H9 (cell line): ENCODE data around the gene APBA2. TPM values are rescaled to one million over a fixed set of nuclear protein-coding genes. Genes with fewer than 3 reads are reported as not detected.

Experiments used
- DNase-seq: peaks from one replicate; pipeline ENCODE4 v3.0.0-alpha.2; 2017
- H2AFZ ChIP-seq: one replicate; pipeline ENCODE4 v1.6.1; 2013; ENCODE audit warnings: mild to moderate bottlenecking, low read length, control low read depth, moderate library complexity
- H2AK5ac ChIP-seq: 2 replicates; pipeline ENCODE4 v1.6.1; 2013; ENCODE audit warnings: low read length, control low read depth, mixed read lengths; ENCODE audit not compliant: insufficient read length
- H2BK120ac ChIP-seq: one replicate; pipeline ENCODE4 v1.6.1; 2013; ENCODE audit warnings: low read depth, mild to moderate bottlenecking, low read length, control low read depth, inconsistent platforms; ENCODE audit not compliant: poor library complexity, severe bottlenecking
- H2BK12ac ChIP-seq: 2 replicates; pipeline ENCODE4 v1.6.1; 2013; ENCODE audit warnings: low read length, control low read depth, mixed read lengths, low read depth; ENCODE audit not compliant: insufficient read length
- H2BK15ac ChIP-seq: 2 replicates; pipeline ENCODE4 v1.6.1; 2013; ENCODE audit warnings: low read depth, low read length, control low read depth
- H2BK20ac ChIP-seq: one replicate; pipeline ENCODE4 v1.6.1; 2013; ENCODE audit warnings: low read depth, mild to moderate bottlenecking, low read length, control low read depth, inconsistent platforms; ENCODE audit not compliant: poor library complexity, severe bottlenecking
- H2BK5ac ChIP-seq: 2 replicates; pipeline ENCODE4 v1.6.1; 2013; ENCODE audit warnings: low read length, control low read depth, mixed read lengths; ENCODE audit not compliant: insufficient read length
- H3K14ac ChIP-seq: 2 replicates; pipeline ENCODE4 v1.6.1; 2013; ENCODE audit warnings: low read length, control low read depth; ENCODE audit not compliant: insufficient read depth
- H3K18ac ChIP-seq: 2 replicates; pipeline ENCODE4 v1.6.1; 2013; ENCODE audit warnings: low read depth, mild to moderate bottlenecking, mixed read lengths, low read length, control low read depth; ENCODE audit not compliant: insufficient read length
- H3K23ac ChIP-seq: 2 replicates; pipeline ENCODE4 v1.6.1; 2013; ENCODE audit warnings: low read length, control low read depth, mixed read lengths, low read depth; ENCODE audit not compliant: insufficient read length
- H3K23me2 ChIP-seq: 2 replicates; pipeline ENCODE4 v1.6.1; 2013; ENCODE audit warnings: low read depth, mild to moderate bottlenecking, mixed read lengths, low read length, control low read depth; ENCODE audit not compliant: insufficient read length, poor library complexity, severe bottlenecking
- H3K27ac ChIP-seq: 2 replicates; pipeline ENCODE4 v1.5.1; 2013; ENCODE audit warnings: low read length, control low read depth, mixed read lengths, low read depth; ENCODE audit not compliant: insufficient read length
- H3K27me3 ChIP-seq: 2 replicates; pipeline ENCODE4 v1.6.1; 2013; ENCODE audit warnings: low read length, control low read depth, inconsistent platforms; ENCODE audit not compliant: insufficient read depth
- H3K4ac ChIP-seq: 2 replicates; pipeline ENCODE4 v1.6.1; 2013; ENCODE audit warnings: low read depth, mild to moderate bottlenecking, control low read depth, inconsistent platforms, low read length, moderate library complexity
- H3K4me1 ChIP-seq: 2 replicates; pipeline ENCODE4 v1.6.1; 2013; ENCODE audit warnings: low read length, control low read depth, inconsistent platforms; ENCODE audit not compliant: insufficient read depth
- H3K4me2 ChIP-seq: 2 replicates; pipeline ENCODE4 v1.6.1; 2013; ENCODE audit warnings: low read length, control low read depth, mixed read lengths; ENCODE audit not compliant: insufficient read length, insufficient read depth
- H3K56ac ChIP-seq: 2 replicates; pipeline ENCODE4 v1.6.1; 2013; ENCODE audit warnings: low read depth, mild to moderate bottlenecking, mixed read lengths, low read length, control low read depth; ENCODE audit not compliant: insufficient read length
- H3K79me1 ChIP-seq: 2 replicates; pipeline ENCODE4 v1.6.1; 2013; ENCODE audit warnings: low read depth, mild to moderate bottlenecking, moderate library complexity, low read length, control low read depth, inconsistent platforms; ENCODE audit not compliant: insufficient read depth, poor library complexity, severe bottlenecking
- H3K79me2 ChIP-seq: 2 replicates; pipeline ENCODE4 v1.6.1; 2013; ENCODE audit warnings: low read length, control low read depth, inconsistent platforms; ENCODE audit not compliant: insufficient read depth
- H3K9ac ChIP-seq: 2 replicates; pipeline ENCODE4 v1.6.1; 2013; ENCODE audit warnings: low read length, control low read depth, mixed read lengths; ENCODE audit not compliant: insufficient read length; ENCODE audit errors: extremely low read depth
- H3K9me3 ChIP-seq: one replicate; pipeline ENCODE4 v1.6.1; 2013; ENCODE audit warnings: low read depth, low read length, inconsistent platforms; ENCODE audit not compliant: control insufficient read depth
- H3T11ph ChIP-seq: one replicate; pipeline ENCODE4 v1.6.1; 2013; ENCODE audit warnings: mild to moderate bottlenecking, low read length, control low read depth, inconsistent platforms
- H4K20me1 ChIP-seq: one replicate; pipeline ENCODE4 v1.6.1; 2013; ENCODE audit not compliant: control insufficient read depth, insufficient read length, insufficient read depth
- H4K5ac ChIP-seq: 2 replicates; pipeline ENCODE4 v1.6.1; 2013; ENCODE audit warnings: low read depth, mild to moderate bottlenecking, mixed read lengths, low read length, control low read depth; ENCODE audit not compliant: insufficient read length
- H4K8ac ChIP-seq: replicated peaks from 2 replicates; pipeline ENCODE4 v1.6.1; 2013; ENCODE audit warnings: low read length, control low read depth, mixed read lengths, low read depth; ENCODE audit not compliant: insufficient read length
- H4K91ac ChIP-seq: 2 replicates; pipeline ENCODE4 v1.6.1; 2013; ENCODE audit warnings: low read depth, mild to moderate bottlenecking, moderate library complexity, mixed read lengths, low read length, control low read depth; ENCODE audit not compliant: insufficient read length
- H3K27ac Mint-ChIP-seq, 3 experiments: 2 replicates in 2 of 3; 3 replicates in 1 of 3; pipeline ENCODE4 v1.8.0; 2020 to 2021; ENCODE audit warnings: mixed read lengths in 3 of 3, mild to moderate bottlenecking in 1 of 3, moderate library complexity in 1 of 3
- H3K27me3 Mint-ChIP-seq: 2 replicates; pipeline ENCODE4 v1.8.0; 2021; ENCODE audit warnings: low read depth, mild to moderate bottlenecking, moderate library complexity, mixed read lengths
- H3K36me3 Mint-ChIP-seq, 3 experiments: 2 replicates in 2 of 3; 3 replicates in 1 of 3; pipeline ENCODE4 v1.8.0; 2020 to 2021; ENCODE audit warnings: low read depth in 3 of 3, mixed read lengths in 3 of 3; ENCODE audit not compliant: insufficient read depth in 1 of 3
- H3K4me1 Mint-ChIP-seq, 2 experiments: 2 replicates each; pipeline ENCODE4 v1.8.0; 2020; ENCODE audit warnings: mixed read lengths in 2 of 2
- H3K4me3 Mint-ChIP-seq, 2 experiments: 2 replicates in 1 of 2; 3 replicates in 1 of 2; pipeline ENCODE4 v1.8.0; 2020 to 2021; ENCODE audit warnings: mild to moderate bottlenecking in 2 of 2, mixed read lengths in 2 of 2, moderate library complexity in 1 of 2
- H3K9me3 Mint-ChIP-seq, 2 experiments: 2 replicates in 1 of 2; 3 replicates in 1 of 2; pipeline ENCODE4 v1.8.0; 2020; ENCODE audit warnings: mild to moderate bottlenecking in 2 of 2, mixed read lengths in 2 of 2, moderate library complexity in 1 of 2
- WGBS: extraction: QIAGEN DNeasy Blood & Tissue Kit; methylation state at CpG from one replicate; pipeline ENCODE4 v1.1.7; 2013; ENCODE audit warnings: missing lambda C conversion rate, low lambda C conversion rate, mixed read lengths; ENCODE audit not compliant: insufficient read length; ENCODE audit errors: extremely low coverage; 5-methylcytosine and 5-hydroxymethylcytosine counted together
- total RNA-seq: library from RNA; stranded (reverse); gene quantifications from 2 replicates; pipeline ENCODE4 v1.2.1, GENCODE V29; 2021
- TF ChIP-seq, protein P1 (sequence below): fragments of 200-600 bp; sonication (generic); conservative IDR thresholded peaks from 3 replicates; pipeline ENCODE4 v1.8.0; 2021; ENCODE audit warnings: antibody characterized with exemption, mild to moderate bottlenecking

Gene APBA2
- total RNA-seq, 1 experiment from 2014 or later, result 14.3 TPM

DNA sequence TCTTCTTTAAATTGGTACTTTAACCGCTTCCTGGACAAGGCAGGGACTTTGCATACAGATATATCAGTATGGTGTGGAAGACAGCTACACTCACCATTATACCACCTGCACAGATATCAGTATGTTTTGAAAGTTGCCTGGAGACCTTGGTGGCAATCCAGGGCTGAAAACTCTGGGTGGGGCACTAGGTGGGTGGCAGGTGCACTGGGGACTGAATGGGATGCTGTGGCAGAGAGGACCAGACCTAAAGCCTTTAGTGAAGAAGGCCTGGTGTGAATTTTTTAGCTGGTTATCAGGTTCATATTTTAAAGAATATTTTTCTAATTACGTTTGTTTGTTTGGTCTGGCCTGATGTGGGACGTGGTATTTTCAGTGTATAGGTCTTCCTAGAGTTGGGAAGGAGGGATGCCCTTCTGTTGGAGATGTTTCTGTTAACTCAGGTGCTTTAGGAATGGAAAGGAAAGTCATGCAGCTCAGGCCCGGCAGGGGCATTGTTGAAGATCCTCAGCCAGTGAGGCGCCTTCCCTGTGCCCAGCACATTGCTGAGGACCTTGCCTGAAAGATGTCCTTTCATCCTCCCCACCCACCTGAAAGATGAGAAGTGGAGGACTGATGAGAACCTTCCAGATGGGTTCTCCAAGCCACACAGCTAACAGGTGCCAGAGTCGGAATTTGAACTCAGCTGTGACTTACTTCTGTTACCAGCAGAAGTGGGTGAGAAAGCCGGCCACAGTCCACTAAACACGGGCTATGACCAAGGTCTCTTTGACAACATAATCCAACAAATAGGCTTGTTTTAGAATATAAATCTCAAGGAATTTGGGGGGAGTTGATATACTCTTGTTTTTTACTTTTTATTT lies 77.3 kb downstream of the APBA2 start:
- Histone ChIP-seq H3K18ac (no peak overlapping the region), H2BK20ac (no peak overlapping the region), H2BK12ac (no peak overlapping the region), H3K23ac (no peak overlapping the region), H3K23me2 (no peaks in the 10 kb centered on the region), H2AK5ac (no peak overlapping the region), H3K27ac (no peak overlapping the region), H2BK15ac (no peak overlapping the region), H2BK120ac (no peak overlapping the region), H4K5ac (no peak overlapping the region), H3K9me3 (no peaks in the 10 kb centered on the region), H3K9ac (no peak overlapping the region), H2BK5ac (no peak overlapping the region), H3K27me3 (no peaks in the 10 kb centered on the region), H2AFZ (no peak overlapping the region), H3K4ac (no peak overlapping the region), H3K4me2 (no peak overlapping the region), H3K4me1 (no peaks in the 10 kb centered on the region), H3K56ac (no peak overlapping the region), H4K8ac (no peak overlapping the region), H4K91ac (no peak overlapping the region), H3K79me2 (no peaks in the 10 kb centered on the region), H4K20me1 (no peaks in the 10 kb centered on the region), H3K79me1 (no peaks in the 10 kb centered on the region), H3T11ph (no peak overlapping the region), H3K14ac (no peak overlapping the region; the same call in 1 of the 2 replicates)
- Mint-ChIP-seq H3K36me3 (no peaks in the 10 kb centered on the region; a peak in 1 of 7 replicates), H3K4me1 (peaks cover 0 to 6% of the 10 kb centered on the region in 2 experiments; a peak in 1 of 4 replicates), H3K9me3 (no peaks in the 10 kb centered on the region), H3K27ac (no peak overlapping the region), H3K27me3 (no peaks in the 10 kb centered on the region; the same call in 1 of the 2 replicates), H3K4me3 (no peak overlapping the region)
- no CpG with 5 or more reads among the region's 8 CpGs for WGBS
- DNase-seq, result no peak
- TF ChIP-seq, protein P1, sequence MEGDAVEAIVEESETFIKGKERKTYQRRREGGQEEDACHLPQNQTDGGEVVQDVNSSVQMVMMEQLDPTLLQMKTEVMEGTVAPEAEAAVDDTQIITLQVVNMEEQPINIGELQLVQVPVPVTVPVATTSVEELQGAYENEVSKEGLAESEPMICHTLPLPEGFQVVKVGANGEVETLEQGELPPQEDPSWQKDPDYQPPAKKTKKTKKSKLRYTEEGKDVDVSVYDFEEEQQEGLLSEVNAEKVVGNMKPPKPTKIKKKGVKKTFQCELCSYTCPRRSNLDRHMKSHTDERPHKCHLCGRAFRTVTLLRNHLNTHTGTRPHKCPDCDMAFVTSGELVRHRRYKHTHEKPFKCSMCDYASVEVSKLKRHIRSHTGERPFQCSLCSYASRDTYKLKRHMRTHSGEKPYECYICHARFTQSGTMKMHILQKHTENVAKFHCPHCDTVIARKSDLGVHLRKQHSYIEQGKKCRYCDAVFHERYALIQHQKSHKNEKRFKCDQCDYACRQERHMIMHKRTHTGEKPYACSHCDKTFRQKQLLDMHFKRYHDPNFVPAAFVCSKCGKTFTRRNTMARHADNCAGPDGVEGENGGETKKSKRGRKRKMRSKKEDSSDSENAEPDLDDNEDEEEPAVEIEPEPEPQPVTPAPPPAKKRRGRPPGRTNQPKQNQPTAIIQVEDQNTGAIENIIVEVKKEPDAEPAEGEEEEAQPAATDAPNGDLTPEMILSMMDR, result no peak
